Mesendoderm (in vitro differentiated cells): Measurements from ENCODE around the gene FGF1.

Experiments used
- DNase-seq: peaks from one replicate; pipeline ENCODE4 v3.0.0; 2013
- H2AK5ac ChIP-seq: 2 replicates; pipeline ENCODE4 v1.6.1; 2013; ENCODE audit warnings: low read length, inconsistent platforms
- H2BK120ac ChIP-seq: 2 replicates; pipeline ENCODE4 v1.6.1; 2013; ENCODE audit warnings: low read depth, mild to moderate bottlenecking, low read length, moderate library complexity, mixed read lengths
- H2BK15ac ChIP-seq: replicated peaks from 2 replicates; pipeline ENCODE4 v1.6.1; 2013; ENCODE audit warnings: low read depth, mild to moderate bottlenecking, moderate library complexity
- H2BK5ac ChIP-seq: 2 replicates; pipeline ENCODE4 v1.6.1; 2013; ENCODE audit warnings: low read length, inconsistent platforms
- H3K18ac ChIP-seq: 2 replicates; pipeline ENCODE4 v1.6.1; 2013; ENCODE audit warnings: mild to moderate bottlenecking, low read length, mixed read lengths
- H3K23ac ChIP-seq: one replicate; pipeline ENCODE4 v1.6.1; 2013; ENCODE audit warnings: low read length
- H3K27ac ChIP-seq: 2 replicates; pipeline ENCODE4 v1.5.1; 2013; ENCODE audit warnings: low read depth, mild to moderate bottlenecking, inconsistent platforms, low read length, moderate library complexity
- H3K27me3 ChIP-seq: 2 replicates; pipeline ENCODE4 v1.6.1; 2013; ENCODE audit warnings: low read length, control low read depth, mild to moderate bottlenecking, inconsistent platforms; ENCODE audit not compliant: insufficient read depth, poor library complexity
- H3K36me3 ChIP-seq: 2 replicates; pipeline ENCODE4 v1.6.1; 2013; ENCODE audit warnings: low read length, inconsistent platforms; ENCODE audit not compliant: control insufficient read depth, insufficient read depth
- H3K4ac ChIP-seq: one replicate; pipeline ENCODE4 v1.6.1; 2013; ENCODE audit warnings: low read depth, mild to moderate bottlenecking, low read length, moderate library complexity
- H3K4me1 ChIP-seq: 2 replicates; pipeline ENCODE4 v1.6.1; 2013; ENCODE audit warnings: low read depth, low read length, inconsistent platforms; ENCODE audit not compliant: control insufficient read depth
- H3K4me2 ChIP-seq: 2 replicates; pipeline ENCODE4 v1.6.1; 2013; ENCODE audit warnings: low read length
- H3K4me3 ChIP-seq: 2 replicates; pipeline ENCODE4 v1.5.1; 2013; ENCODE audit warnings: mild to moderate bottlenecking, low read length
- H3K56ac ChIP-seq: one replicate; pipeline ENCODE4 v1.6.1; 2013; ENCODE audit warnings: low read length
- H3K79me1 ChIP-seq: 2 replicates; pipeline ENCODE4 v1.6.1; 2013; ENCODE audit warnings: low read length, inconsistent platforms
- H3K79me2 ChIP-seq: 2 replicates; pipeline ENCODE4 v1.6.1; 2013; ENCODE audit warnings: mild to moderate bottlenecking, low read length; ENCODE audit not compliant: control insufficient read depth, insufficient read depth
- H3K9ac ChIP-seq: 2 replicates; pipeline ENCODE4 v1.6.1; 2013; ENCODE audit warnings: low read length, inconsistent platforms
- H4K5ac ChIP-seq: one replicate; pipeline ENCODE4 v1.6.1; 2013; ENCODE audit warnings: low read length
- H4K8ac ChIP-seq: one replicate; pipeline ENCODE4 v1.6.1; 2013; ENCODE audit warnings: low read depth, mild to moderate bottlenecking, control low read depth, low read length, moderate library complexity
- WGBS: extraction: QIAGEN DNeasy Blood & Tissue Kit; methylation state at CpG from one replicate; pipeline ENCODE4 v1.1.7; 2013; ENCODE audit warnings: low lambda C conversion rate, missing lambda C conversion rate; ENCODE audit not compliant: insufficient coverage; ENCODE audit errors: extremely low coverage; 5-methylcytosine and 5-hydroxymethylcytosine counted together

The FGF1 gene

DNA sequence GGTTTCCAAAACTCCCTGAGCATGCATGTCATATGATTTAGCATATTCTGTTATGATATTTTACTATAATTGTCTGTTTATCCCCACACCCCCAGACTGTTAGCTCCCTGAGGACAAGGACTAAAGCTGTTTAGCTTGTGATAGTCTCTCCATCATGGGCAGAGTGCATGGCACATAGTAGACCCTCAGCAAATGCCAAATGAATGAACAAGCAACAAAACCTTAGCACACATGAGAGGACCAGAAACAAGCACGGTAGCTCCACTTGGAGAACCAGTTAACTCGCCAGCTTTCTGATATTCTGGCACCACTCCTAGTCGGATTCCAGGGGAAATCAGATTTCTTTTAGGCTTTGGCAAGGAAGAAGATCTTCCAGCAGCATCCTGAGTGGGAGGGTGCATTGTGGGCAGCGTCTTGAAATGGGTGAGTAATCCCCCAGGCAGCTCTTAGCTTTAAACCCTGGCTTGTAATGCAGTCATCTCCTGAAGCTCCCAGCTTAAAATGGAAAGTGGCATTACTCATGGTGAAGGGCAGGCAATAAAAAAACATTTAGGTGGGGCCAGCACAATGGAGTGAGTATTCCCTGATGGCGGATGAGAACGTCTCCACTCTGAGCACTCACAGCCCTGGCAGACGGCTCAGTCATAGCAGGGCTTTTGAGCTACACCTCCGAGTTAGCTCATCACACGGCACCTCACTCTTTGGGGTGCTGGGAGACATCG lies 41.1 kb downstream of the FGF1 start:
- DNase-seq, result peak; percentile 89
- H3K27me3 ChIP-seq, result no peaks in the 10 kb centered on the region
- H4K5ac ChIP-seq, result no peak overlapping the region
- no peaks in the 10 kb centered on the region for H3K79me1 ChIP-seq
- H3K36me3 ChIP-seq, result no peaks in the 10 kb centered on the region
- H2BK15ac ChIP-seq, result no peak overlapping the region
- H3K4me3 ChIP-seq, result no peak overlapping the region
- no peak overlapping the region for H3K4me2 ChIP-seq
- WGBS, result no CpG with 5 or more reads among the region's 10 CpGs
- H2AK5ac ChIP-seq, result no peak overlapping the region
- H3K56ac ChIP-seq, result no peak overlapping the region
- no peak overlapping the region for H2BK5ac ChIP-seq
- H2BK120ac ChIP-seq, result no peak overlapping the region
- H3K18ac ChIP-seq, result no peak overlapping the region
- no peak overlapping the region for H3K4ac ChIP-seq
- H4K8ac ChIP-seq, result no peak overlapping the region
- no peak overlapping the region for H3K9ac ChIP-seq
- H3K4me1 ChIP-seq, result no peaks in the 10 kb centered on the region
- no peak overlapping the region for H3K27ac ChIP-seq
- H3K23ac ChIP-seq, result no peak overlapping the region
- no peaks in the 10 kb centered on the region for H3K79me2 ChIP-seq

- Histone ChIP-seq H3K79me2 (no peaks in the 10 kb centered on the region), H3K36me3 (no peaks in the 10 kb centered on the region), H3K56ac (no peak overlapping the region), H3K27me3 (no peaks in the 10 kb centered on the region), H3K27ac (no peak overlapping the region), H3K79me1 (no peaks in the 10 kb centered on the region), H4K8ac (no peak overlapping the region), H3K4me1 (no peaks in the 10 kb centered on the region), H3K4ac (no peak overlapping the region), H2BK120ac (no peak overlapping the region), H3K4me3 (no peak overlapping the region), H3K9ac (no peak overlapping the region), H3K23ac (no peak overlapping the region), H3K4me2 (no peak overlapping the region), H2BK15ac (no peak overlapping the region), H3K18ac (no peak overlapping the region), H2BK5ac (no peak overlapping the region), H2AK5ac (no peak overlapping the region), H4K5ac (no peak overlapping the region)
- DNase-seq, result no peak
- WGBS, result no CpG with 5 or more reads among the region's 5 CpGs
These were observed 41.8 kb downstream of the FGF1 start for GRCh38 chr5:142644127-142644526.

- WGBS, result no CpG with 5 or more reads among the region's 5 CpGs
- H3K4me2 ChIP-seq, result no peak overlapping the region
- H2AK5ac ChIP-seq, result no peak overlapping the region
- H3K79me2 ChIP-seq, result no peaks in the 10 kb centered on the region
- H3K18ac ChIP-seq, result no peak overlapping the region
- no peak overlapping the region for H4K5ac ChIP-seq
- no peak overlapping the region for H4K8ac ChIP-seq
- no peak overlapping the region for H3K27ac ChIP-seq
- H3K27me3 ChIP-seq, result no peaks in the 10 kb centered on the region
- H3K4me1 ChIP-seq, result no peaks in the 10 kb centered on the region
- H3K56ac ChIP-seq, result no peak overlapping the region
- DNase-seq, result no peak
- H2BK120ac ChIP-seq, result no peak overlapping the region
- no peaks in the 10 kb centered on the region for H3K79me1 ChIP-seq
- H3K36me3 ChIP-seq, result no peaks in the 10 kb centered on the region
- H2BK5ac ChIP-seq, result no peak overlapping the region
- H2BK15ac ChIP-seq, result no peak overlapping the region
- H3K4me3 ChIP-seq, result no peak overlapping the region
- no peak overlapping the region for H3K9ac ChIP-seq
- H3K23ac ChIP-seq, result no peak overlapping the region
- H3K4ac ChIP-seq, result no peak overlapping the region
These were observed 42.3 kb downstream of the FGF1 start for GRCh38 chr5:142643634-142644033.

DNA sequence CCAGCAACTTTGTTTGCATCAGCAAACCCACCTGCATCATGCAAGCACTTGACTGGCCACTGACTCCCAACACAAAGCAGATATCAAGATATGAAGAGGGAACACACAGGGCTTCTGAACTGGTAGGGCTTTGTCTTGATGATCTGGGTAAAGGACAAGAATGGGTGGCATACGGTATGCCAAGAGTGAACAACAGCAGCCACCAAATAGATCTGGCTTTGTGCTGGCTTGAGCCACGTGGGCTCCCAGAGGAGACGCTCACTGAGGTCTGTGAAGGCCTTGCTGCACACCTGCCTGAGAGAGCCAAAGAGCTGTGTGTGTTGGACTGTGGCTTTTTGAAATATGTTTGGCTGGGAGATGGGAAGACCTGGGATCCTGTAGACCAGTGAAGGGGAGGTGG lies 43.5 kb downstream of the FGF1 start:
- H3K79me1 ChIP-seq, result no peaks in the 10 kb centered on the region
- WGBS, result no CpG with 5 or more reads among the region's 3 CpGs
- H3K4me1 ChIP-seq, result no peaks in the 10 kb centered on the region
- no peak overlapping the region for H3K4me2 ChIP-seq
- no peaks in the 10 kb centered on the region for H3K27me3 ChIP-seq
- no peak overlapping the region for H3K27ac ChIP-seq
- H4K5ac ChIP-seq, result no peak overlapping the region
- no peak overlapping the region for H2BK5ac ChIP-seq
- H3K79me2 ChIP-seq, result no peaks in the 10 kb centered on the region
- no peak overlapping the region for H3K4me3 ChIP-seq
- no peak overlapping the region for H2BK120ac ChIP-seq
- H3K18ac ChIP-seq, result no peak overlapping the region
- H3K23ac ChIP-seq, result no peak overlapping the region
- H2BK15ac ChIP-seq, result no peak overlapping the region
- H2AK5ac ChIP-seq, result no peak overlapping the region
- no peaks in the 10 kb centered on the region for H3K36me3 ChIP-seq
- no peak overlapping the region for H4K8ac ChIP-seq
- no peak overlapping the region for H3K9ac ChIP-seq
- H3K56ac ChIP-seq, result no peak overlapping the region
- no peak overlapping the region for H3K4ac ChIP-seq
- DNase-seq, result no peak

GRCh38 chr5:142641711-142642110 lies 44.2 kb downstream of the FGF1 start:
- H3K9ac ChIP-seq, result no peak overlapping the region
- no peak overlapping the region for H2BK15ac ChIP-seq
- H3K36me3 ChIP-seq, result no peaks in the 10 kb centered on the region
- no peak overlapping the region for H4K8ac ChIP-seq
- no peak overlapping the region for H2BK5ac ChIP-seq
- H3K4ac ChIP-seq, result no peak overlapping the region
- no peak overlapping the region for H2BK120ac ChIP-seq
- H3K56ac ChIP-seq, result no peak overlapping the region
- H3K4me2 ChIP-seq, result no peak overlapping the region
- no peak overlapping the region for H3K4me3 ChIP-seq
- no peaks in the 10 kb centered on the region for H3K27me3 ChIP-seq
- no peaks in the 10 kb centered on the region for H3K4me1 ChIP-seq
- H3K79me1 ChIP-seq, result no peaks in the 10 kb centered on the region
- no peaks in the 10 kb centered on the region for H3K79me2 ChIP-seq
- no peak for DNase-seq
- no peak overlapping the region for H4K5ac ChIP-seq
- no CpG with 5 or more reads among the region's 4 CpGs for WGBS
- no peak overlapping the region for H3K18ac ChIP-seq
- no peak overlapping the region for H3K23ac ChIP-seq
- no peak overlapping the region for H2AK5ac ChIP-seq
- no peak overlapping the region for H3K27ac ChIP-seq
